Lung (tissue), 12 donors: Measurements from ENCODE around the gene STEAP1B. TPM values are rescaled to one million over a fixed set of nuclear protein-coding genes. Genes with fewer than 3 reads are reported as not detected.

Experiments
- ATAC-seq: fragments of 200-7000 bp; cut with Tn5 transposase; one replicate; pipeline ENCODE4 v1.9.1; 2020; ENCODE audit warnings: moderate number of reproducible peaks; ENCODE audit not compliant: insufficient read depth, low FRiP score
- DNase-seq, 3 donors: peaks; one replicate each; pipeline ENCODE4 v3.0.0-alpha.2; 2013 to 2017
- H3K27ac ChIP-seq, 2 donors: one replicate each; pipeline ENCODE4 v1.5.1; 2013; ENCODE audit warnings: mild to moderate bottlenecking in 2 of 2, moderate library complexity in 2 of 2, control low read depth in 1 of 2, inconsistent platforms in 1 of 2, low read depth in 1 of 2, low read length in 1 of 2
- H3K27me3 ChIP-seq, 3 donors: one replicate each; pipeline ENCODE4 v1.5.1; 2013; ENCODE audit warnings: low read length in 2 of 3; ENCODE audit not compliant: control insufficient read depth in 3 of 3, insufficient read depth in 3 of 3
- H3K36me3 ChIP-seq, 4 donors: one replicate each; pipeline ENCODE4 v1.5.1; 2013; ENCODE audit warnings: low read length in 4 of 4, mild to moderate bottlenecking in 1 of 4, moderate library complexity in 1 of 4; ENCODE audit not compliant: control insufficient read depth in 4 of 4, insufficient read depth in 4 of 4
- H3K4me1 ChIP-seq, 5 donors: one replicate each; pipeline ENCODE4 v1.5.1; 2013; ENCODE audit warnings: low read length in 5 of 5, mild to moderate bottlenecking in 2 of 5, moderate library complexity in 1 of 5; ENCODE audit not compliant: control insufficient read depth in 5 of 5, insufficient read depth in 5 of 5
- H3K4me3 ChIP-seq: one replicate; pipeline ENCODE4 v1.5.1; 2013; ENCODE audit warnings: mild to moderate bottlenecking, control low read depth, moderate library complexity
- H3K9ac ChIP-seq, 2 donors: one replicate each; pipeline ENCODE4 v1.5.1; 2013; ENCODE audit warnings: low read length in 2 of 2, control low read depth in 1 of 2; ENCODE audit not compliant: insufficient read depth in 1 of 2
- H3K9me3 ChIP-seq, 4 donors: one replicate each; pipeline ENCODE4 v1.5.1; 2013; ENCODE audit warnings: low read length in 3 of 4, mild to moderate bottlenecking in 1 of 4, moderate library complexity in 1 of 4; ENCODE audit not compliant: control insufficient read depth in 4 of 4, insufficient read depth in 3 of 4
- CTCF ChIP-seq: IDR thresholded peaks from 2 replicates; pipeline ENCODE4 v1.5.1; 2012; ENCODE audit warnings: mild to moderate bottlenecking; ENCODE audit errors: control extremely low read depth, extremely low read depth
- WGBS, 2 donors: extraction: QIAGEN DNeasy Blood & Tissue Kit; methylation state at CpG; one replicate each; pipeline ENCODE4 v1.1.7; 2013; 5-methylcytosine and 5-hydroxymethylcytosine counted together
- polyA plus RNA-seq, 2 donors: library from polyadenylated mRNA; stranded (reverse); fragments of 200-250 nt; gene quantifications; one replicate each; pipeline ENCODE4 v1.2.1, GENCODE V29; 2013
- total RNA-seq, 2 donors: library from RNA; depleted of rRNA in 1 of 2; stranded (reverse); fragments of >200 nt in 1 of 2; gene quantifications; one replicate each; pipeline ENCODE4 v1.2.1, GENCODE V29; 2014 to 2021
- donor health status: control.
- donor health status: control.
- donor health status: Bipolar disorder and iron deficiency.
- donor health status: healthy.
- donor health status: DM: yes; HTN: yes; CAD: no.

The STEAP1B gene
- total and polyA plus RNA-seq, 4 donors = 0.16 to 1.5 (median 0.96) TPM

- H3K9me3 ChIP-seq = no peaks in the 10 kb centered on the region
- DNase-seq = no peak
- 83 to 90% methylated on average over 4 of the region's 4 CpGs for WGBS, 2 donors
- H3K4me1 ChIP-seq = peaks cover 0 to 2% (median 0%) of the 10 kb centered on the region in 5 donors
- no peak for ATAC-seq
- no peak overlapping the region for H3K4me3 ChIP-seq
- H3K27me3 ChIP-seq = no peaks in the 10 kb centered on the region
- no peak for TF ChIP-seq CTCF
- H3K36me3 ChIP-seq = no peaks in the 10 kb centered on the region
- no peak overlapping the region for H3K27ac ChIP-seq
- no peak overlapping the region for H3K9ac ChIP-seq
Measured at GRCh38 chr7:22411977-22412693, 87.9 kb downstream of the STEAP1B start.

GRCh38 chr7:22406715-22407114 is 93.3 kb downstream of the STEAP1B start:
- WGBS, 2 donors = 97 to 98% methylated on average over 4 of the region's 4 CpGs
- ATAC-seq (no peak), DNase-seq (no peak)
- Histone ChIP-seq H3K4me1 (no peaks in the 10 kb centered on the region), H3K9me3 (no peaks in the 10 kb centered on the region), H3K27ac (no peak overlapping the region), H3K27me3 (no peaks in the 10 kb centered on the region), H3K4me3 (no peak overlapping the region), H3K36me3 (no peaks in the 10 kb centered on the region), H3K9ac (no peak overlapping the region)
- TF ChIP-seq CTCF = no peak

- no peak for DNase-seq
- Histone ChIP-seq H3K36me3 (no peaks in the 10 kb centered on the region), H3K9me3 (no peaks in the 10 kb centered on the region), H3K9ac (no peak overlapping the region), H3K4me1 (no peaks in the 10 kb centered on the region), H3K27me3 (no peaks in the 10 kb centered on the region), H3K27ac (no peak overlapping the region), H3K4me3 (no peak overlapping the region)
- TF ChIP-seq CTCF = no peak
- 83 to 87% methylated on average over 3 of the region's 3 CpGs for WGBS, 2 donors
- no peak for ATAC-seq
Measured at GRCh38 chr7:22404421-22405023, 95.5 kb downstream of the STEAP1B start.
